RWPE2 (cell line): Measurements from ENCODE around the gene TMEM50B.
A peak's percentile ranks its signal among the peaks of the same experiment; 100 is the strongest.

ENCODE experiments used
- ATAC-seq: fragments of 200-7000 bp; cut with Tn5 transposase; 3 replicates; pipeline ENCODE4 v1.9.1; 2021; ENCODE audit warnings: low read depth
- DNase-seq: peaks from one replicate; pipeline ENCODE4 v3.0.0-alpha.2; 2020; ENCODE audit warnings: low spot score
- H3K27ac ChIP-seq: fragments of 450-650 bp; 2 replicates; pipeline ENCODE4 v1.5.1; 2017; ENCODE audit warnings: mild to moderate bottlenecking; ENCODE audit not compliant: poor library complexity, severe bottlenecking
- H3K27me3 ChIP-seq: fragments of 250-450 bp; sonication (Bioruptor Pico); 2 replicates; pipeline ENCODE4 v1.5.1; 2021; ENCODE audit warnings: mild to moderate bottlenecking, moderate library complexity; ENCODE audit not compliant: insufficient read depth, poor library complexity, severe bottlenecking
- H3K36me3 ChIP-seq: fragments of 250-450 bp; sonication (Bioruptor Pico); 2 replicates; pipeline ENCODE4 v1.5.1; 2020; ENCODE audit warnings: low read depth, mild to moderate bottlenecking, moderate library complexity
- H3K4me1 ChIP-seq: fragments of 250-450 bp; sonication (Bioruptor Pico); 2 replicates; pipeline ENCODE4 v1.5.1; 2021; ENCODE audit warnings: mild to moderate bottlenecking, moderate library complexity; ENCODE audit not compliant: insufficient read depth, poor library complexity, severe bottlenecking
- H3K4me3 ChIP-seq: fragments of 250-450 bp; sonication (Bioruptor Pico); 2 replicates; pipeline ENCODE4 v1.5.1; 2021; ENCODE audit warnings: mild to moderate bottlenecking, moderate library complexity; ENCODE audit not compliant: severe bottlenecking
- H3K9me3 ChIP-seq: fragments of 250-450 bp; sonication (Bioruptor Pico); 2 replicates; pipeline ENCODE4 v1.5.1; 2021; ENCODE audit warnings: mild to moderate bottlenecking, moderate library complexity; ENCODE audit not compliant: severe bottlenecking
- TF ChIP-seq, protein P1 (sequence below): fragments of 450-650 bp; IDR thresholded peaks from one replicate; pipeline ENCODE4 v1.5.1; 2017; ENCODE audit warnings: mild to moderate bottlenecking, moderate library complexity; ENCODE audit not compliant: poor library complexity, severe bottlenecking

Gene TMEM50B

DNA sequence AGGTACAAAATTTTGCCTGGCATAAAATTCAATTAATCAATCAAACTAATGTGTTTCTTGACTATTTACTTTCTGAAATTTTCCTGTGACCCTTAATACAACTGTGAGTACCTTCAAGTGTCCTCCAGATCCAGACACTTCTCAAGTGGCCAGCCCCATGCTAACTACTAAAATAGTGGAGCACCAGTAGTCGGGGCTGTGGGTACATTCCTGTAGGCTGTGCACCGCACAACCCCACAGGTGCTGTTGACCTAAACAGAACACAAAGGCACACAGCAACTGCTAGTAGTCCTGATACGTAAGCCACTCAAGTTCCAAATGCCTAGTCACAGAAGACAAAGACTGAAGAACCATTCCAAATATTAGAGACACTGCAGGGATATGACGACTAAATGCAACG, 36.6 kb downstream of the TMEM50B start:
- no peaks in the 10 kb centered on the region for H3K27me3 ChIP-seq
- H3K4me1 ChIP-seq: peaks cover 13% of the 10 kb centered on the region
- TF ChIP-seq, protein P1, sequence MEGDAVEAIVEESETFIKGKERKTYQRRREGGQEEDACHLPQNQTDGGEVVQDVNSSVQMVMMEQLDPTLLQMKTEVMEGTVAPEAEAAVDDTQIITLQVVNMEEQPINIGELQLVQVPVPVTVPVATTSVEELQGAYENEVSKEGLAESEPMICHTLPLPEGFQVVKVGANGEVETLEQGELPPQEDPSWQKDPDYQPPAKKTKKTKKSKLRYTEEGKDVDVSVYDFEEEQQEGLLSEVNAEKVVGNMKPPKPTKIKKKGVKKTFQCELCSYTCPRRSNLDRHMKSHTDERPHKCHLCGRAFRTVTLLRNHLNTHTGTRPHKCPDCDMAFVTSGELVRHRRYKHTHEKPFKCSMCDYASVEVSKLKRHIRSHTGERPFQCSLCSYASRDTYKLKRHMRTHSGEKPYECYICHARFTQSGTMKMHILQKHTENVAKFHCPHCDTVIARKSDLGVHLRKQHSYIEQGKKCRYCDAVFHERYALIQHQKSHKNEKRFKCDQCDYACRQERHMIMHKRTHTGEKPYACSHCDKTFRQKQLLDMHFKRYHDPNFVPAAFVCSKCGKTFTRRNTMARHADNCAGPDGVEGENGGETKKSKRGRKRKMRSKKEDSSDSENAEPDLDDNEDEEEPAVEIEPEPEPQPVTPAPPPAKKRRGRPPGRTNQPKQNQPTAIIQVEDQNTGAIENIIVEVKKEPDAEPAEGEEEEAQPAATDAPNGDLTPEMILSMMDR: no peak
- H3K36me3 ChIP-seq: peaks cover 15% of the 10 kb centered on the region
- no peak for DNase-seq
- no peaks in the 10 kb centered on the region for H3K9me3 ChIP-seq
- no peak overlapping the region for H3K27ac ChIP-seq
- no peak overlapping the region for H3K4me3 ChIP-seq
- no peak for ATAC-seq

DNA sequence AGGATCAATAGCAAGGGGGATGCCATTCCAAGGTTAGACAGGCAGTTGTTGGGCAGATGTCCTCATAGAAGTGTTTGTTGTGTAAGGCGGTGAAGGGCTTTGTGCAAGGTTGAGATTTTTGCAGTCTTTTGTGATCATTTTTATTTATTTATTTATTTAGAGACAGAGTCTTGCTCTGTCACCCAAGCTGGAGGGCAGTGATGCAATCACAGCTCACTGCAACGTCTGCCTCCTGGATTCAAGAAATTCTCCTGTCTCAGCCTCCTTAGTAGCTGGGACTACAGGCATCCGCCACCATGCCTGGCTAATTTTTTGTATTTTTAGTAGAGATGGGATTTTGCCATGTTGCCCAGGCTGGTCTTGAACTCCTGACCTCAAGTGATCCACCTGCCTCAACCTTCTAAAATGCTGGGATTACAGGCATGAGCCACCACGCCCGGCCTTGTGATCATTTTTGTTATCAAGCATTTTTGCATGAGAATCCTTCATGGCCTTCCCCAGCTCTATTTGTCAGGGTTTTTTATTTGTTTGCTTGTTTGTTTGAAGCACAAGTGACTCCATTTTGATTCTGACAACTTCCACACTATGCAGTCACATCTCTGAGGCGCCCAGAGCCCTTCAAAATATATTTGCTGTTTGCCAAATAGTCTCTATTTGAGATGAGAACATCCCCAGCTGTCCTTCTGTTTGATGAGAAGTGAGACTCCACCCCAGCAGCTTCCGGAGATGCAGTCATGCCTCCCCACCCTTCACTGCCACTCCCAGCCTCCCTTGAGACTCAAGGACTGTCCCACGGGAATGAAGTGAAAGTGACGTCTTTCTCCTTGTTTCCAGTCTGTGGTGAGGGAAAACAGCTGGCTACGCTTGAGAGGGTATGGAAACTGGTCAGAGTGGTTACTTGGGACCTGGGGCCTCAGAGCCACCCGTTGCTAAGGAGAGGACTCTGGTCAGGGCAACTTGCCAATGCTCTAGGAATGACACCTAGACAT, 38.0 kb downstream of the TMEM50B start:
- H3K27ac ChIP-seq: peak overlapping the region; percentile 42

DNA sequence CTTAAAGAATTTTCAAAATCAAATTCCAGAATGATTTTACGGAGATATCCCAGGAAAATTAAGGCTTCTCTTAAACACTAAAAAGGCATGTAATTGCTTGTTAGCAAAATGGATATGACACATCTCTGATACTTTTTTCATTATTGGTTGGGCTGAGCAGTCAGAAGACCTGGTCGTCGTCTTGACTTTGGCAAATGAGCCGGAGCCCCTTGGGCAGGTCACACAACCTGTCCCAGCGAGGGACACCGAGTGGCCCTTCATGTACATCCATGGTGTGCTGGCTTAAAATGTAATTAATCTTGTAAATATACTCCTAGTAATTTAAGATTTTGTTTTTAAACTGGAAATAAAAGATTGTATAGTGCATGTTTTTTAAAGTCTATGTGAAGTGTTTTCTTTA, 42.6 kb downstream of the TMEM50B start:
- H3K27ac ChIP-seq: no peak overlapping the region
- no peak overlapping the region for H3K4me3 ChIP-seq
- H3K27me3 ChIP-seq: no peaks in the 10 kb centered on the region
- DNase-seq (no peak), ATAC-seq (no peak)
- TF ChIP-seq, protein P1: no peak
- no peaks in the 10 kb centered on the region for H3K9me3 ChIP-seq
- H3K36me3 ChIP-seq: peaks cover 60% of the 10 kb centered on the region
- peaks cover 24% of the 10 kb centered on the region for H3K4me1 ChIP-seq

More for the DNA sequence above, 38.0 kb downstream of the TMEM50B start:
- no peaks in the 10 kb centered on the region for H3K27me3 ChIP-seq
- H3K36me3 ChIP-seq: peaks cover 22% of the 10 kb centered on the region
- peaks cover 13% of the 10 kb centered on the region for H3K4me1 ChIP-seq
- no peak for DNase-seq
- H3K4me3 ChIP-seq: no peak overlapping the region
- peak; percentile 90 for ATAC-seq
- H3K9me3 ChIP-seq: no peaks in the 10 kb centered on the region
- TF ChIP-seq, protein P1: no peak

GRCh38 chr21:33434770-33435360, 44.9 kb downstream of the TMEM50B start:
- peak; percentile 97 for ATAC-seq
- Histone ChIP-seq H3K4me3 (no peak overlapping the region), H3K27ac (peak overlapping the region; percentile 87), H3K9me3 (no peaks in the 10 kb centered on the region), H3K4me1 (peaks cover 20% of the 10 kb centered on the region), H3K27me3 (no peaks in the 10 kb centered on the region), H3K36me3 (peaks cover 83% of the 10 kb centered on the region)
- no peak for DNase-seq
- TF ChIP-seq, protein P1: no peak
